H1 (cell line): ENCODE measurements around the gene CD58.

Experiments
- CTCF ChIP-seq, 3 experiments: IDR thresholded peaks; 1 replicate in 2 of 3; 2 replicates in 1 of 3; pipeline versions ENCODE4 v1.5.1 to v1.6.1; 2011; ENCODE audit warnings: low read length in 3 of 3, mild to moderate bottlenecking in 3 of 3, inconsistent platforms in 2 of 3, low read depth in 1 of 3, moderate library complexity in 1 of 3; ENCODE audit not compliant: insufficient read depth in 1 of 3; ENCODE audit errors: control extremely low read depth in 1 of 3
- HDAC6 ChIP-seq: IDR thresholded peaks from one replicate; pipeline ENCODE4 v1.7.1; 2012; ENCODE audit warnings: low read depth, mild to moderate bottlenecking, inconsistent platforms, low read length, moderate library complexity
- RFX5 ChIP-seq: IDR thresholded peaks from 2 replicates; pipeline ENCODE4 v1.6.1; 2011; ENCODE audit warnings: low read depth, low read length, improper control_type of control experiment, borderline replicate concordance
- TCF12 ChIP-seq: IDR thresholded peaks from 2 replicates; pipeline ENCODE4 v1.6.1; 2011; ENCODE audit warnings: low read depth, mild to moderate bottlenecking, low read length
- TEAD4 ChIP-seq: IDR thresholded peaks from 2 replicates; pipeline ENCODE4 v1.6.1; 2012; ENCODE audit warnings: low read depth, low read length, inconsistent platforms, mixed read lengths

GRCh38 chr1:116466810-116467557 is 103.8 kb downstream of the CD58 start:
- TF ChIP-seq CTCF (IDR thresholded peaks at IDR 0.05; ENCODE audit: control extremely low read depth in 1 of 3, insufficient read depth in 1 of 3, low read depth in 1 of 3, low read length in 3 of 3) = no peak
- TF ChIP-seq TCF12 = no peak
- TF ChIP-seq TEAD4 = no peak
- no peak for TF ChIP-seq RFX5
- TF ChIP-seq HDAC6 = no peak
